Measurements from ENCODE around the gene BET1.
"Not testable (repeated sequence)": the region's sequence is repeated elsewhere in the genome, so short reads cannot be mapped to it uniquely, and the experiment has no call there.

BET1 gene

GRCh38 chr7:94004024-94004951 is at the start of gene BET1:
Gene BET1, minus strand, starts transcription at chr7:94004355. Its CDS starts 139 bp downstream, at chr7:94004216.
- DNase-seq (ENCODE audit: low read depth in 3 of 3, low spot score in 1 of 3), result peak; percentile 77 to 84 (median 77)

DNA sequence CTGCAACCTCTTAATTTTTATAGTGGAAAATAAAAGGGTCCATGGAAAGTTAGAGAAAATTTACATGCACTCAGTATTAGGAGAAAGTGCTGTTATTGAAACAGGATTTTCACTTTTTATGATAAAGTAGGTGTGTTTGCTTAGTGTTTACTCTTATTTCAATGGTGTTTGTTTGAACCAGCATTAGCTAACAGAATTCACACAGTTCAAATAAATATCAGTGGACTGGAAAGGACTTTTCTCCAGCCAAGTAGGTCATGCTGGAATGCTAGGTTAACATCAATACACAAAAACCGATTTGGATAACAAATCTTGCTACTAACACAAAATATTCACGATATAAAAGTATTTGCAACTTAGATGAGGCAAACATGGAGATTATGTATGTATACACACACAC is 49.4 kb upstream of the BET1 start:
- DNase-seq (ENCODE audit: low read depth in 3 of 3, low spot score in 1 of 3), result no peak

DNA sequence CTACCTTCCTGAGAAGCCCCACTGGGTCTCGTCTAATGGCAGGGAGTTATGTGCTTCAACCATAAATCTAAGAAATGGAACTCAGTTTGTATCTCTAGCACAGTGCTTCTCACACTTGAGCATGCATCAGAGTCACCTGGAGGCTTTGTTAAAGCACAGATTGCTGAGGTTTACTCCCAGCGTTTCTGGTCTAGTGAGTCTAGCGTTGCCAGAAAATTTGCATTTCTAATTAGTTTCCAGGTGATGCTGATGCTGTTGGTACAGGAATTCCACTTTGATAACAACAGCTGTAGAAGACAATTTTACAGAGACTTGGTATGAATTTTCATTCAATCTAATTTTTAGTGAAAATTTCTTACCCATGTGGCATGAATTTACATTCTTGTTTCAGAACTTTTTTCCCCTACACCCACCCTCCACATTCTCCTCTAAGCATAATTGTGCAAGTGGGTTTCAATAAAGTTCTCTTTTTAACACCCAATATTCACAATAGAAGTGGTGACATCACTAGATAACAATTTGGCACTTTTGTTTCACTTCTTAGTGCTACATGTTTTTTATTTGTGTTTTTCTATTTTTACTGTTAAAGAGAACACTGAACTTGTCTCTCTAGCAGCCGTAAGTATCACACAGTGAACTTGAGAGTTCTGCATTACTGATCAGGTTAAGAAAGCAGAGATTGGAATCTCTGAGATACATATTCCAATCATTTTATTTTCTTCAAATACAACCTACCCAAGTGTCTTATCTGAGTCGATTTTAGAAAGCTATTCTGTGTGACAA is 48.4 kb upstream of the BET1 start:
- no peak for DNase-seq (ENCODE audit: low read depth in 3 of 3, low spot score in 1 of 3)

- DNase-seq (ENCODE audit: low read depth in 3 of 3, low spot score in 1 of 3), result no peak
Measured at GRCh38 chr7:94050046-94050445, 45.9 kb upstream of the BET1 start.

GRCh38 chr7:94049615-94050014 is 45.5 kb upstream of the BET1 start:
- no peak for DNase-seq (ENCODE audit: low read depth in 3 of 3, low spot score in 1 of 3)

DNA sequence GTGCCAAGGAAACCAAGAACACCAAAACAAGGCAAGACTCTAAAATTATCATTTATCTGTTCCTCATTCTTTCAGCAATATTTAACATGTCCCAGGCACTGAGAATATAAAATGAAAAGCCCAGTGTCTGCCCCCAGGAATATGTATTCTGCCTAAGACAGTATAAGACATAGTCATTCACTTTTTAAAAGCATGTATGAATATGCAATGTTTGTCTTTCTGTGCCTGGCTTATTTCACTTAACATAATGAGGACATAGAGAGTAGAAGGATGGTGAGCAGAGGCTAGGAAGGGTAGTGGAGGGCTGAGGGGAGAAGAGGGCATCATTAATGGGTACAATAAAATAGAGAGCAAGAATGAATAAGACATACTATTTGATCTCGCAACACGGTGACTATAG is 44.6 kb upstream of the BET1 start:
- no peak for DNase-seq (ENCODE audit: low read depth in 3 of 3, low spot score in 1 of 3)

GRCh38 chr7:94047956-94048355 is 43.8 kb upstream of the BET1 start:
- DNase-seq (ENCODE audit: low read depth in 3 of 3, low spot score in 1 of 3), result no peak

DNA sequence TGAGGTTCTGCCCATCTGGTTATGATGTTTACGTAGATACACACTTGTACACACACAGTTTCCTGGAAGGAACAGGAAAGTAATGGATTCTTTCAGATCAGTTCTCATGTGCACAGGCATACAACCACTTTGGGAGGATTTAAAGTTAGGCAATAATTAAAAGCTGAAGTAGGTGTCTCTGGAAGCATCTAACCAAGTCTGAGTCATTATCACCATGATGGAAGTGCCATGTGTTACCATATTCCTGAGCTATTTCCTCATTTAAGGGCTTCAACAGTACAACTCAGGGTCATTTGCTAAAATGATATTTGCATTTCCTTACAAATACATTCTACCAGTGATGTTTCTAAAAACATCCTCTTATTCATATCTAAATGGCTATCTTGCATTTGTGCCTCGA is 41.4 kb upstream of the BET1 start:
- no peak for DNase-seq (ENCODE audit: low read depth in 3 of 3, low spot score in 1 of 3)

GRCh38 chr7:94044806-94045205 is 40.7 kb upstream of the BET1 start:
- DNase-seq (ENCODE audit: low read depth in 3 of 3, low spot score in 1 of 3), result no peak

DNA sequence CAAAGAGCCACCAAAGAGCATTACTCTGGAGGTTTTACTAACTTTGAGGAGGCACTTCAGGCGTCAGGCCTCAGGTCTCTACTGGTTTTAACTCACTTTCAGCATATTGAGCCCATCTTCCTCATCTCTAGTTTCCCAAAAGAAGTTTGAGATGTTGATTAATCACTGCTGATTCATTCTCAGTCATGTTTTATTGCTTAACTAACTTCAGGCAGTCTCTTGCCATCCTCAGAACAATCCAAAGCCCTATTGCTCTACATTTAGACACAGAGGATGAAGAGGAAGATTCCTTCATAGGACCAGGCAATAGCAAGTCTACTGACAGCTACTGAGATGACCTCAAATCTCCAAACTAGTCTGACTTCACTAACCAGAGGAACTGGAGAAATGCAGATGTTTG is 39.1 kb upstream of the BET1 start:
- no peak for DNase-seq (ENCODE audit: low read depth in 3 of 3, low spot score in 1 of 3)

DNA sequence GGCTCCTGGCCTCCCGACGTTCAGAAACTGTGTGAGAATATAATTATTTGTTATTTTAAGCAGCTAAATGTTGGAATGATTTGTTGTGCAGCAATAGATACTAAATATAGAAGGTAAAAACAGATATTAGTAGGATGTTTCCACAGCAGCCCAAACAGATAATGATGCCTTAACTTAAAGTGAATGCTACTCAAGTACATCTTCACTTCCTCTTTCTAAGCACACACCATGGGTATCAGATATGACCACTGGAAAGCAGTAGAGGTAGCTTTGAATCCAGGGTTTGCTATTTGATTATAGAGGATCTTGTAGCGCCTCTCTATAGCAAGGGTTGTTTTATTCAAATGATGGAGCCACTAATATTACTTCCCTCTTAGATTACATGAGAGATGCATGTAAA is 38.2 kb upstream of the BET1 start:
- no peak for DNase-seq (ENCODE audit: low read depth in 3 of 3, low spot score in 1 of 3)

- no peak for DNase-seq (ENCODE audit: low read depth in 3 of 3, low spot score in 1 of 3)
Measured at GRCh38 chr7:94041529-94041928, 37.4 kb upstream of the BET1 start.

DNA sequence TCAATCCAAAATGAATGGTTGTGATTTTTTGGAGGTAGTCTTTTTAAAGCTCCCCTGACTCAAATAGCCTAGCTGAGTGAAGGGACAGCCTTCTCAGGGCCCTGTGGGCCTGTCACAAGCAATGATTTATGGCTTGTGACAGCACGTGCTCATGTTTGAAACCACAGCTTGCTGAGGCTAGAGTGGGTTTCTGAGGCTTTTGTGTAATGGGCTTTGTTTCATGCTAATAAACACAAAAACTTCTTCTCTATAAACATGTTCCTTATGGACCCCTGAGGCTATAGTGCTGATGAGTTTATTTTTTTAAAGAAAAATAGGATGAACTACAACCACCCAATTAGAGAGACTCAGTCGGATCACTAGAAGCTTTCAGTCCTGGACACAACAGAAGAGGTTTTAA is 36.1 kb upstream of the BET1 start:
- no peak for DNase-seq (ENCODE audit: low read depth in 3 of 3, low spot score in 1 of 3)

- no peak for DNase-seq (ENCODE audit: low read depth in 3 of 3, low spot score in 1 of 3)
Measured at GRCh38 chr7:94039368-94040035, 35.3 kb upstream of the BET1 start.

DNA sequence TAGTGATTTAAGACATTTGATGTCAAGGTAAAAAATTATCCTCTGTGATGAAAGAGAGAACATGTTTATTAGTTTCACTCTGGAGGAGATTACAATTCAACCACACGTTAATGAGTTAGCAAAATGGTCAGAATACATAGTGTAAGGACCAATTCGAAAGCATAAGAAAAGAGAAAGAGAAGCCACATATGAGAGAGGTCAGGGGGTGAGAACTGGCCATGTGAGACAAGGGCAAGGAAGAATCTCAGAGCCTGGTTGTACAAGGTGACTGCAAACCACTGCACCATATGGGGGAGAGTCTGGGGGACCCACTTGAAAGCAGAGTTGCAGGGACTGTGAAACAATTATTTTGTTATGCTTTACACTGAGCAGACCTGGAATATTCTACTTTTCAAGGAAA is 27.7 kb upstream of the BET1 start:
- no peak for DNase-seq (ENCODE audit: low read depth in 3 of 3, low spot score in 1 of 3)

GRCh38 chr7:94030634-94031033 is 26.5 kb upstream of the BET1 start:
- DNase-seq (ENCODE audit: low read depth in 3 of 3, low spot score in 1 of 3), result no peak

- no peak for DNase-seq (ENCODE audit: low read depth in 3 of 3, low spot score in 1 of 3)
Measured at GRCh38 chr7:94029976-94030375, 25.8 kb upstream of the BET1 start.

DNA sequence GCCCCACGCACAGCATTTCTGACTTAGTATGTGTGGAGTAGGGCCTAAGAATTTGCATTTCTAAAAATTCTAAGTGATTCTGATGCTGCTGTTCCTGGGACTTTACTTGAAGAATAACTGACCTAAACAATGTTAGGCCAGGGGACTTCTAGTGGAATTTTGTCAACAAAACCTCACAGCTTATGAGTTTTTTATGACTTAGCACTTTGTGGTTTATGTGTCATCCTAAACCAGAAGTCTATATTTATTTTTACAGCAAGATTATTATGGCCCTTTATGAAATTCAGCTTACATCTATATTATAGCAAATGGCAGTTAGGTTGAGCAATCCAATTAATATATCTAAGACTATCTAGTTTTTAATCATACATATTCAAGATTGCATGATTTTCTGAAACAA is 24.6 kb upstream of the BET1 start:
- no peak for DNase-seq (ENCODE audit: low read depth in 3 of 3, low spot score in 1 of 3)

GRCh38 chr7:94026619-94027018 is 22.5 kb upstream of the BET1 start:
- not testable (repeated sequence) for DNase-seq (ENCODE audit: low read depth in 3 of 3, low spot score in 1 of 3)

DNA sequence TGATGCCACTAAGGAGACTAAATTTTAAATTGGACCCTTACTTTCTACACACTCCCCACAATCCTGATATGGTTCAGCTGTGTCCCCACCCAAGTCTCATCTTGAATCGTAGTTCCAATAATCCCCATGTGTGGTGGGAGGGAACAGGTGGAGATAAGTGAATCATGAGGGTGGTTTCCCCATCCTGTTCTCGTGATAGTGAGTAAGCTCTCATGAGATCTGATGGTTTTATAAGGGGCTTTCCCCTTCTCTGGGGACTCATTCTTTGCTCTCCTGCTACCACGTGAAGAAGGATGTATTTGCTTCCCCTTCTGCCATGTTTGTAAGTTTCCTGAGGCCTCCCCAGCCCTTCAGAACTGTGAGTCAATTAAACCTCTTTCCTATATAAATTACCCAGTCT is 18.4 kb upstream of the BET1 start:
- no peak for DNase-seq (ENCODE audit: low read depth in 3 of 3, low spot score in 1 of 3)

GRCh38 chr7:94016786-94017185 is 12.6 kb upstream of the BET1 start:
- no peak for DNase-seq (ENCODE audit: low read depth in 3 of 3, low spot score in 1 of 3)

- no peak for DNase-seq (ENCODE audit: low read depth in 3 of 3, low spot score in 1 of 3)
Measured at GRCh38 chr7:94015538-94015937, 11.4 kb upstream of the BET1 start.

Measured in stimulated activated CD4-positive, alpha-beta T cell treated with anti-CD3 and anti-CD28 coated beads, TNF-alpha, amount 100 ng/mL, for 1 hour (primary cell).